Measurements from ENCODE around the gene RAPGEF6. TPM values are rescaled to one million over a fixed set of nuclear protein-coding genes. Genes with fewer than 3 reads are reported as not detected.
A peak's percentile ranks its signal among the peaks of the same experiment; 100 is the strongest.

Gene RAPGEF6
- total RNA-seq, 1 donor = 161 TPM

DNA sequence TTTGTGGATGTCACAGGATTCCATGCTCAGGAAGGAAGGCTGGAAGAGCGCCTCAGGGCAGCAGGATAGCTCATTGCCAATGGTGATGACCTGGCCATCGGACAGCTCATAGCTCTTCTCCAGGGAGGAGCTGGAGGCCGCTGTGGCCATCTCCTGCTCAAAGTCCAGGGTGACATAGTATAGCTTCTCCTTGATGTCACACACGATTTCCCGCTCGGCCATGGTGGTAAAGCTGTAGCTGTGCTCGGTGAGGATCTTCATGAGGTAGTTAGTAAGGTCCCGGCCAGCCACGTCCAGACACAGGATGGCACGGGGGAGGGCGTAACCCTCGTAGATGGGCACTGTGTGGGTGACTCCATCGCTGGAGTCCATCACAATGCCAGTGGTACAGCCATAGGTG, 24.3 kb upstream of the RAPGEF6 start:
- H3K27me3 ChIP-seq (ENCODE audit: insufficient read depth, low read length) = no peaks in the 10 kb centered on the region
- no peaks in the 10 kb centered on the region for H3K9me3 ChIP-seq (ENCODE audit: low read depth, low read length)
- no peaks in the 10 kb centered on the region for H3K4me1 ChIP-seq (ENCODE audit: insufficient read depth, low read length)
- H3K4me3 ChIP-seq (ENCODE audit: low read length) = no peak overlapping the region

DNA sequence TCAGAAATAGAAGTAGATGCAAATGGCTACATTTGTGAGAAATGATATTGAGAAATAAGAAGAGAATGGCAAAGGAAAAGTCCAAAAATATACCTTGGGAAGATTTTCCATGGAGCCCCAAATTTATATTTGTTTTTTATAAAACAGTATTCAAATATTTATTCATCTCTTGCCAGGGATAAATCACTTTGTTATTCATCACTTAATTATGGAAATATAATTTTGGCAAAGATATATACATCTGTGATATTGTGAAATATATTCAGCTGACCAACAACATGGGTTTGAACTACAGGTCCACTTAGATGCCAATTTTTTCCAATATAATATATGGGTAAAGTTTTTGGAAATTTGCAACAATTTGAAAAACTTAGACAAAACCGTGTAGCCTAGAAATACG, 19.7 kb upstream of the RAPGEF6 start:
- Histone ChIP-seq H3K4me1 (ENCODE audit: insufficient read depth, low read length) (no peaks in the 10 kb centered on the region), H3K27me3 (ENCODE audit: insufficient read depth, low read length) (no peaks in the 10 kb centered on the region), H3K4me3 (ENCODE audit: low read length) (no peak overlapping the region)

DNA sequence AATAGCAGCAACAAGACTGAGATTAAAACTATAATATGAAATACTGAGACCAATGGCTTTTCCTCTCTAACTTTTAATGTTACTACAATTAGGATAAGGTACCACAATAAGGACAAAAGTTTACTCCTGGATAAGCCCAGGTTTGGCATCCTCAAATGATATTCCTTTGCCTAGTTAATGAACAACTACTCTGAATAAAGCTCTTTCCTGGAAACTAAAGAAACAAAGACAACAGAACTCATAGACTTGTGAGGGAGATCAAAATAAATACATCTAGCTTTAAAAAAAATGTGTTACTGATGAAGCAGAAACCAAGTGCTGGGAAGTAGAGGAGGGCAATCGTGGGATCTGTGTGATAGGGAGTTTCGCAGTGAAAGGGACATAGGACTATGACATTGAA, 19.3 kb upstream of the RAPGEF6 start:
- no peaks in the 10 kb centered on the region for H3K27me3 ChIP-seq (ENCODE audit: insufficient read depth, low read length)
- H3K4me1 ChIP-seq (ENCODE audit: insufficient read depth, low read length) = no peaks in the 10 kb centered on the region
- no peak overlapping the region for H3K4me3 ChIP-seq (ENCODE audit: low read length)
- no peaks in the 10 kb centered on the region for H3K9me3 ChIP-seq (ENCODE audit: low read depth, low read length)

More for the DNA sequence above, 19.7 kb upstream of the RAPGEF6 start:
- H3K9me3 ChIP-seq (ENCODE audit: low read depth, low read length) = no peaks in the 10 kb centered on the region

DNA sequence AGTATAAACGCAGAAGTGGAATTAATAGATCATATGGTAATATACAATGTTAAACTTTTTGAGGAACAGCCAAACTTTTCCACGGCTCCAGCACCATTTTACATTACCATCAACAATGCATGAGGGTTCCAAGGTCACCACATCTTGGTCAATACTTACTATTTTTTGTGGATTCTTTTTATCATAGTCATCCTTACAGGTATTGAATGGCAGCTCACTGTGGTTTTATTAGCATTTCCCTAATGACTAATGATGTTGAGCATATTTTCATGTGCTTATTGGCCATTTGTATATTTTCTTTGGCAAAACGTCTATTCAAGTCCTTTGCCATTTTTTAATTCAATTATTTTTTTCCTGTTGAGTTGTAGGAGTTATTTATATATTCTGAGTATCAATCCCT, 14.1 kb upstream of the RAPGEF6 start:
- H3K9me3 ChIP-seq (ENCODE audit: low read depth, low read length) = no peaks in the 10 kb centered on the region
- peaks cover 11% of the 10 kb centered on the region for H3K4me1 ChIP-seq (ENCODE audit: insufficient read depth, low read length)
- no peaks in the 10 kb centered on the region for H3K27me3 ChIP-seq (ENCODE audit: insufficient read depth, low read length)
- H3K4me3 ChIP-seq (ENCODE audit: low read length) = no peak overlapping the region

- Histone ChIP-seq H3K4me3 (ENCODE audit: low read length) (no peak overlapping the region), H3K9me3 (ENCODE audit: low read depth, low read length) (no peaks in the 10 kb centered on the region)
Measured at GRCh38 chr5:131647048-131647769, 12.2 kb upstream of the RAPGEF6 start.

GRCh38 chr5:131644822-131645221, 9.8 kb upstream of the RAPGEF6 start:
- no peak overlapping the region for H3K4me3 ChIP-seq (ENCODE audit: low read length)
- H3K27me3 ChIP-seq (ENCODE audit: insufficient read depth, low read length) = no peaks in the 10 kb centered on the region
- peaks cover 22% of the 10 kb centered on the region for H3K4me1 ChIP-seq (ENCODE audit: insufficient read depth, low read length)
- no peaks in the 10 kb centered on the region for H3K9me3 ChIP-seq (ENCODE audit: low read depth, low read length)

More at GRCh38 chr5:131647048-131647769, 12.2 kb upstream of the RAPGEF6 start:
- Histone ChIP-seq H3K4me1 (ENCODE audit: insufficient read depth, low read length) (peaks cover 11% of the 10 kb centered on the region), H3K27me3 (ENCODE audit: insufficient read depth, low read length) (no peaks in the 10 kb centered on the region)

DNA sequence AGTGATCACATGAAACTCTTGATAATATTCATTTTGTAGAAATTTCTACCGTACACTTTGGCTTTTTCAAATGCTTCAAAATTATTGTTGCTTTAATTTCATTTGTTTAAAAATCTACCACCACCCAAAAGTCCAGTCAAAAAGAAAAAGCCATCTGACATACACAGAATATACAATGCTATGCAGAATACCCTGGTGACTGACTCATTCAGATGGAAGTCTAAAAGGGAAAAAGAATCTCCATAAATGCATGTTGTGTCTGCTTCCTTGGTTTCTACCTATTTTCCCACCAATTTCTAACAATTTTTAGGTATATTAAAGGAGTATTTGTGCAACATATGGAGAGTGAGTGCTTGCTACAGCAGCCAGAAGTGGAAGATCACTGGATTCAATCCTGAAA, 9.3 kb upstream of the RAPGEF6 start:
- Histone ChIP-seq H3K4me1 (ENCODE audit: insufficient read depth, low read length) (peaks cover 22% of the 10 kb centered on the region), H3K27me3 (ENCODE audit: insufficient read depth, low read length) (no peaks in the 10 kb centered on the region), H3K9me3 (ENCODE audit: low read depth, low read length) (no peaks in the 10 kb centered on the region), H3K4me3 (ENCODE audit: low read length) (no peak overlapping the region)

GRCh38 chr5:131641494-131641893, 6.5 kb upstream of the RAPGEF6 start:
- H3K9me3 ChIP-seq (ENCODE audit: low read depth, low read length) = no peaks in the 10 kb centered on the region
- H3K4me1 ChIP-seq (ENCODE audit: insufficient read depth, low read length) = peaks cover 18% of the 10 kb centered on the region
- H3K27me3 ChIP-seq (ENCODE audit: insufficient read depth, low read length) = no peaks in the 10 kb centered on the region
- no peak overlapping the region for H3K4me3 ChIP-seq (ENCODE audit: low read length)

DNA sequence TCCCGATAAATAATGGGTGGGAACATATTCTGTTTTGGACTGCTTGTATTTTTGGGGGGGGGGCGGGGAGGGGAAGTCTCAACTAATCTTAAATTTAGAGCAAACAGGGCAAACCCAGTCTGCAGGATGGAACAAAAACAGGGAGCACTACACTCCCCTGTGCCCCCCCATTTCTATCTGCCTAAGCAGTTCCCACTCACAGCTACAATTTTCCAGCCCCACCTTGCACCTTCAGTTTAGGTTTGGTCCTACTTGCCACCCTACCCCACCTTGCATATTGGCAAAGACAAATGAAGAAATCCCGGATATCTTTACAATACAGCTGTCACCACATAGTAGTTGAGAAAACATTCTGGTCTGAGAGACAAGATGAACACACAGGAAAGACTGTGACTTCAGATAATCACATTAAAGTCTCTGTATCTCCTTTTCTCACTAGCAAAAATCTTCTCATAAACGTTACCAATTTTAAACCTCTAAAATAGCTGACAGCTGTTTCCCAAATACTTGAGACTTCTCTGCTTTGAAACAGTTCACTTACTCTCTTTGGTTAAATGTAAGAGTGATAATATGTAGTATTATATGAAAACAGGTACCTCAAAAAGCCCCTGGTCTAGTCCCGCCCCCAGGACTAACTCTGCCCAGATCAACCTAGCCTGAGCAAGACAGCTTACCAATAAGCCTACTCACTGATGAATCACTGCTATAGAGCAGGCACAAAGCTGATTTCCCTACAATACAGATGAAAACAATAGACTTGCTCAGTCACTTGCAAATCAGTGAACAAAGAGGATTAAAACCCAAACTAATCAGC, 5.2 kb upstream of the RAPGEF6 start:
- H3K4me1 ChIP-seq (ENCODE audit: insufficient read depth, low read length) = peaks cover 25% of the 10 kb centered on the region
- H3K9me3 ChIP-seq (ENCODE audit: low read depth, low read length) = no peaks in the 10 kb centered on the region
- H3K27me3 ChIP-seq (ENCODE audit: insufficient read depth, low read length) = no peaks in the 10 kb centered on the region
- H3K4me3 ChIP-seq (ENCODE audit: low read length) = no peak overlapping the region

GRCh38 chr5:131639148-131639547, 4.1 kb upstream of the RAPGEF6 start:
- Histone ChIP-seq H3K4me3 (ENCODE audit: low read length) (no peak overlapping the region), H3K9me3 (ENCODE audit: low read depth, low read length) (no peaks in the 10 kb centered on the region), H3K27me3 (ENCODE audit: insufficient read depth, low read length) (no peaks in the 10 kb centered on the region), H3K4me1 (ENCODE audit: insufficient read depth, low read length) (peaks cover 26% of the 10 kb centered on the region)

DNA sequence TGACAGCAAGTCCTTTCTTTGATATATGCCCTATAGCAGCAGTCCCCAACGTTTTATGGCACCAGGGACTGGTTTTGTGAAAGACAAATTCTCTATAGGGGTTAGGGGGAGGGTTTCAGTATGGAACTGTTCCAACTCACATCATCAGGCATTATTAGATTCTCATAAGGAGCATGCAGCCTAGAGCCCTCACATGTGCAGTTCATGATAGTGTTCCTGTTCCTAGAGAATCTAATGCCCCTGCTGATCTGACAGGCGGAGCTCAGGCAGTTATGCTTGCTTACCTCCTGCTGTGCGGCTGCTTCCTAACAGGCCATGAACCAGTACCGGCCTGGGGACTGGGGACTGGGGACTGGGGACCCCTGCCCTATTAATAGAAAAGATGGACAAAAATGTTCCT, 2.7 kb upstream of the RAPGEF6 start:
- H3K9me3 ChIP-seq (ENCODE audit: low read depth, low read length) = no peaks in the 10 kb centered on the region
- H3K27me3 ChIP-seq (ENCODE audit: insufficient read depth, low read length) = no peaks in the 10 kb centered on the region
- H3K4me1 ChIP-seq (ENCODE audit: insufficient read depth, low read length) = peaks cover 41% of the 10 kb centered on the region
- no peak overlapping the region for H3K4me3 ChIP-seq (ENCODE audit: low read length)

DNA sequence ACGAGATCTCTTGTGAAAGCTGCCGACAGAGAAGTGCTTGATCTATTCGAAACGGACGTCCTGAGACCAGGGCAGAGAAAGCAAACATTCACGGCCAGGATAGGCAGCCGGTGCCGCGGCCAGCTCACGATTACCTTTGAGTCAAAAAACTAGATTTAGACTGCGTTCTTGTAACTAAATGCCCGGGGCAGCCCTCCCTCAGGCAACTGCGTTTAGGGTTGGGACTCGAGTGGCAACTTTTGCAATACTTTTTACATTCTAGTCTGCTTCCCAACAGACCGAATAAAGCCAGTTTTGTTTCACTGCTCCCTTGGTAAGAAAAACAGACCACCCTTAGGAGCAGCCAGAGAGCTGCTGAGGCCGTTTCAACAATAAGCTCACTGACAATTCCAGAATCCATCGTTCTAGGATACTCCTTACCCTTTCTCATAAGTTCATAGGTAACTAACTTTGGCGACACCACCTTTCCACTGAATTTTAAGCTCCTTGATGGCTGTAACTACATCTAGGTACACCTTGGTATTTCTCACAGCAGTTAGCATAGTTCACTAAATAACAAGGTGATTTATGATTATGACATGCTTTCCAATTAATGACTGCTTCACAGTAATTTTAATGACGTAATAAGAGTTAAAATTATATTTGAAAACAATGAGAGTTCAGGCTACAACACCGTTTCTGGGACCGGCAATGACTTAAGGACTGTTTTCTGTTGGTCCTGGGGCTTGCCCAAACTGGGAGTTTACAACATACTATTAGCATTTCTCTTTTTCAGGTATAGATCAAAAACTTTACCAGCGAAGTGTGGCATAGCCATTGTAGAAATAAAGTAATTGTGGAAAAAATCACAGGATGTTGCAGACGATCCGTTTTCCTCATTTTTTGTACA, 899 bp upstream of the RAPGEF6 start:
- peak overlapping the region; percentile 90 for H3K4me3 ChIP-seq (ENCODE audit: low read length)
- no peaks in the 10 kb centered on the region for H3K27me3 ChIP-seq (ENCODE audit: insufficient read depth, low read length)
- H3K4me1 ChIP-seq (ENCODE audit: insufficient read depth, low read length) = peaks cover 53% of the 10 kb centered on the region
- H3K9me3 ChIP-seq (ENCODE audit: low read depth, low read length) = no peaks in the 10 kb centered on the region

GRCh38 chr5:131634666-131634995, 398 bp downstream of the RAPGEF6 start:
- peak overlapping the region; percentile 90 for H3K4me3 ChIP-seq (ENCODE audit: low read length)
- H3K4me1 ChIP-seq (ENCODE audit: insufficient read depth, low read length) = peaks cover 50% of the 10 kb centered on the region
- no peaks in the 10 kb centered on the region for H3K9me3 ChIP-seq (ENCODE audit: low read depth, low read length)
- H3K27me3 ChIP-seq (ENCODE audit: insufficient read depth, low read length) = no peaks in the 10 kb centered on the region

GRCh38 chr5:131634238-131634637, 791 bp downstream of the RAPGEF6 start:
- Histone ChIP-seq H3K27me3 (ENCODE audit: insufficient read depth, low read length) (no peaks in the 10 kb centered on the region), H3K4me1 (ENCODE audit: insufficient read depth, low read length) (peaks cover 53% of the 10 kb centered on the region), H3K9me3 (ENCODE audit: low read depth, low read length) (no peaks in the 10 kb centered on the region), H3K4me3 (ENCODE audit: low read length) (peak overlapping the region; percentile 90)

- Histone ChIP-seq H3K4me1 (ENCODE audit: insufficient read depth, low read length) (peaks cover 53% of the 10 kb centered on the region), H3K9me3 (ENCODE audit: low read depth, low read length) (no peaks in the 10 kb centered on the region), H3K4me3 (ENCODE audit: low read length) (peak overlapping the region; percentile 90), H3K27me3 (ENCODE audit: insufficient read depth, low read length) (no peaks in the 10 kb centered on the region)
Measured at GRCh38 chr5:131633830-131634229, 1.2 kb downstream of the RAPGEF6 start.
